ENCODE measurements around the gene GOLGB1. TPM values are rescaled to one million over a fixed set of nuclear protein-coding genes. Genes with fewer than 3 reads are reported as not detected.

GOLGB1 gene
- total and polyA plus RNA-seq, 7 donors = 9.7 to 70.1 (median 44.8) TPM

GRCh38 chr3:121718205-121718846 lies 31.2 kb downstream of the GOLGB1 start:
- intact Hi-C loops (cut with DNase I) = no loop called here
- no peaks in the 10 kb centered on the region for H3K9me3 ChIP-seq
- H3K27ac ChIP-seq = no peak overlapping the region
- TF ChIP-seq POLR2A (IDR thresholded peaks at IDR 0.05) (no peak), POLR2AphosphoS5 (IDR thresholded peaks at IDR 0.05) (no peak), EP300 (IDR thresholded peaks at IDR 0.05) (no peak)
- TF ChIP-seq, protein P1, sequence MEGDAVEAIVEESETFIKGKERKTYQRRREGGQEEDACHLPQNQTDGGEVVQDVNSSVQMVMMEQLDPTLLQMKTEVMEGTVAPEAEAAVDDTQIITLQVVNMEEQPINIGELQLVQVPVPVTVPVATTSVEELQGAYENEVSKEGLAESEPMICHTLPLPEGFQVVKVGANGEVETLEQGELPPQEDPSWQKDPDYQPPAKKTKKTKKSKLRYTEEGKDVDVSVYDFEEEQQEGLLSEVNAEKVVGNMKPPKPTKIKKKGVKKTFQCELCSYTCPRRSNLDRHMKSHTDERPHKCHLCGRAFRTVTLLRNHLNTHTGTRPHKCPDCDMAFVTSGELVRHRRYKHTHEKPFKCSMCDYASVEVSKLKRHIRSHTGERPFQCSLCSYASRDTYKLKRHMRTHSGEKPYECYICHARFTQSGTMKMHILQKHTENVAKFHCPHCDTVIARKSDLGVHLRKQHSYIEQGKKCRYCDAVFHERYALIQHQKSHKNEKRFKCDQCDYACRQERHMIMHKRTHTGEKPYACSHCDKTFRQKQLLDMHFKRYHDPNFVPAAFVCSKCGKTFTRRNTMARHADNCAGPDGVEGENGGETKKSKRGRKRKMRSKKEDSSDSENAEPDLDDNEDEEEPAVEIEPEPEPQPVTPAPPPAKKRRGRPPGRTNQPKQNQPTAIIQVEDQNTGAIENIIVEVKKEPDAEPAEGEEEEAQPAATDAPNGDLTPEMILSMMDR (IDR thresholded peaks at IDR 0.05) = no peak
- H3K4me3 ChIP-seq = no peak overlapping the region
- no peaks in the 10 kb centered on the region for H3K27me3 ChIP-seq
- WGBS, 2 donors = 78 to 89% methylated on average over 6 of the region's 6 CpGs
- no peak for DNase-seq
- peaks cover 17 to 100% (median 45%) of the 10 kb centered on the region in 4 donors for H3K36me3 ChIP-seq
- no peaks in the 10 kb centered on the region for H3K4me1 ChIP-seq

DNA sequence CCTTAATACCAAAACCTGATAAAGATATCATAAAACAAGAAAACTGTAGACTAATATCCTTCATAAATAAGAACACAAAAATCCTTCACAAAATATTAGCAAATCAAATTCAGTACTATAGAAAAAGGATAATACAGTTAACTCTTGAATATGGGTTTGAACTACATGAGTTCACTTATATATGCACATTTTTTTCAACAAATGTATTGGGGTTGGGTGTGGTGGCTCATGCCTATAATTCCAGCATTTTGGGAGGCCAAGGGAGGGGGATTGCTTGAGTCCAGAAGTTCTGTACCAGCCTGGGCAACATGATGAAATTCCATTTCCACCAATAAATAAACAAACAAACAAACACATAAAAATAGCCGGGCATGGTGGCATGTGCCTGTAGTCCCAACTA lies 39.2 kb downstream of the GOLGB1 start:
- Histone ChIP-seq H3K27me3 (no peaks in the 10 kb centered on the region), H3K36me3 (peaks cover 0 to 58% (median 7%) of the 10 kb centered on the region in 4 donors), H3K4me3 (no peak overlapping the region), H3K9me3 (no peaks in the 10 kb centered on the region), H3K4me1 (no peaks in the 10 kb centered on the region), H3K27ac (no peak overlapping the region)
- WGBS, 2 donors = 45 to 91% methylated on average over 1 of the region's 1 CpG
- TF ChIP-seq EP300 (IDR thresholded peaks at IDR 0.05) (no peak), POLR2AphosphoS5 (IDR thresholded peaks at IDR 0.05) (no peak), POLR2A (IDR thresholded peaks at IDR 0.05) (no peak)
- TF ChIP-seq, protein P1 (IDR thresholded peaks at IDR 0.05) = no peak
- intact Hi-C loops (cut with DNase I) = no loop called here
- no peak for DNase-seq

GRCh38 chr3:121707531-121708273 lies 41.8 kb downstream of the GOLGB1 start:
- Histone ChIP-seq H3K9me3 (no peaks in the 10 kb centered on the region), H3K36me3 (peaks cover 0 to 45% (median 0%) of the 10 kb centered on the region in 4 donors), H3K4me1 (no peaks in the 10 kb centered on the region), H3K27me3 (no peaks in the 10 kb centered on the region), H3K27ac (no peak overlapping the region), H3K4me3 (no peak overlapping the region)
- TF ChIP-seq POLR2AphosphoS5 (IDR thresholded peaks at IDR 0.05) (no peak), EP300 (IDR thresholded peaks at IDR 0.05) (no peak), POLR2A (IDR thresholded peaks at IDR 0.05) (no peak)
- TF ChIP-seq, protein P1 (IDR thresholded peaks at IDR 0.05) = no peak
- DNase-seq = no peak
- 64 to 81% methylated on average over 2 of the region's 2 CpGs for WGBS, 2 donors
- intact Hi-C loops (cut with DNase I) = no loop called here

GRCh38 chr3:121705541-121705940 lies 44.0 kb downstream of the GOLGB1 start:
- no peaks in the 10 kb centered on the region for H3K4me1 ChIP-seq
- no peak overlapping the region for H3K27ac ChIP-seq
- no peak overlapping the region for H3K4me3 ChIP-seq
- TF ChIP-seq EP300 (IDR thresholded peaks at IDR 0.05) (no peak), POLR2A (IDR thresholded peaks at IDR 0.05) (no peak), POLR2AphosphoS5 (IDR thresholded peaks at IDR 0.05) (no peak)
- TF ChIP-seq, protein P1 (IDR thresholded peaks at IDR 0.05) = no peak
- intact Hi-C loops (cut with DNase I) = no loop called here
- no peaks in the 10 kb centered on the region for H3K9me3 ChIP-seq
- WGBS, 2 donors = 96 to 98% methylated on average over 5 of the region's 5 CpGs
- DNase-seq = no peak
- peaks cover 0 to 51% (median 6%) of the 10 kb centered on the region in 4 donors for H3K36me3 ChIP-seq
- no peaks in the 10 kb centered on the region for H3K27me3 ChIP-seq
